Putamen (tissue), 1 donor: ENCODE data around the gene RNF224.
A peak's percentile ranks its signal among the peaks of the same experiment; 100 is the strongest.

Experiments used
- DNase-seq: peaks from one replicate; pipeline ENCODE4 v3.0.0-alpha.2; 2016; ENCODE audit warnings: low spot score

RNF224 gene

GRCh38 chr9:137227054-137227852, at the start of gene RNF224:
Gene RNF224 (plus strand): TSS chr9:137227502. CDS start chr9:137228336, 834 bp downstream.
- DNase-seq = no peak

- no peak for DNase-seq
Observed at GRCh38 chr9:137178201-137178938, 48.9 kb upstream of the RNF224 start.

- DNase-seq = no peak
Observed at GRCh38 chr9:137178939-137179630, 48.2 kb upstream of the RNF224 start.

GRCh38 chr9:137179761-137180160, 47.5 kb upstream of the RNF224 start:
- no peak for DNase-seq

- no peak for DNase-seq
Observed at GRCh38 chr9:137180491-137180890, 46.8 kb upstream of the RNF224 start.

- no peak for DNase-seq
Observed at GRCh38 chr9:137181680-137182079, 45.6 kb upstream of the RNF224 start.

- DNase-seq = no peak
Observed at GRCh38 chr9:137182836-137183235, 44.5 kb upstream of the RNF224 start.

GRCh38 chr9:137183980-137184595, 43.2 kb upstream of the RNF224 start:
- no peak for DNase-seq

GRCh38 chr9:137184881-137185660, 42.2 kb upstream of the RNF224 start:
- no peak for DNase-seq

- no peak for DNase-seq
Observed at GRCh38 chr9:137185921-137186320, 41.4 kb upstream of the RNF224 start.

GRCh38 chr9:137186385-137186784, 40.9 kb upstream of the RNF224 start:
- no peak for DNase-seq

- no peak for DNase-seq
Observed at GRCh38 chr9:137187386-137187785, 39.9 kb upstream of the RNF224 start.

GRCh38 chr9:137188086-137188489, 39.2 kb upstream of the RNF224 start:
- DNase-seq = no peak

- DNase-seq = peak; percentile 93
Observed at GRCh38 chr9:137188490-137189296, 38.6 kb upstream of the RNF224 start, which contains the start of the genes ANAPC2 and SSNA1. Gene ANAPC2 (minus strand): TSS chr9:137188560. CDS start chr9:137188532, 28 bp downstream. Gene SSNA1 (plus strand): TSS chr9:137188676. CDS start chr9:137188727, 51 bp downstream.

GRCh38 chr9:137189297-137190295, 37.7 kb upstream of the RNF224 start:
- no peak for DNase-seq

GRCh38 chr9:137190315-137190856, 36.9 kb upstream of the RNF224 start:
- DNase-seq = no peak

GRCh38 chr9:137191245-137191644, 36.1 kb upstream of the RNF224 start:
- no peak for DNase-seq

- peak; percentile 89 for DNase-seq
Observed at GRCh38 chr9:137191691-137192447, 35.4 kb upstream of the RNF224 start.
